HL-60 (cell line): Measurements from ENCODE around the gene NVL.
"Not testable (repeated sequence)": the region's sequence is repeated elsewhere in the genome, so short reads cannot be mapped to it uniquely, and the experiment has no call there.

Experiments
- DNase-seq, 2 experiments: peaks; one replicate each; pipeline ENCODE4 v3.0.0-alpha.2; 2010 to 2020; ENCODE audit warnings: low read depth in 1 of 2, low spot score in 1 of 2
- H3K27ac ChIP-seq: fragments of 250-450 bp; sonication (Bioruptor Pico); replicated peaks from 2 replicates; pipeline ENCODE4 v1.5.1; 2020; ENCODE audit warnings: mild to moderate bottlenecking, moderate library complexity
- H3K27me3 ChIP-seq: fragments of 250-450 bp; sonication (Bioruptor Pico); 2 replicates; pipeline ENCODE4 v1.5.1; 2021; ENCODE audit warnings: mild to moderate bottlenecking, moderate library complexity; ENCODE audit not compliant: insufficient read depth, poor library complexity, severe bottlenecking
- H3K4me3 ChIP-seq: replicated peaks from 2 replicates; pipeline ENCODE4 v1.5.1; 2011; ENCODE audit warnings: mild to moderate bottlenecking, control low read depth, low read length; ENCODE audit not compliant: insufficient read depth
- CTCF ChIP-seq: IDR thresholded peaks from one replicate; pipeline ENCODE4 v1.5.1; 2011; ENCODE audit warnings: low read length, control low read depth, inconsistent platforms; ENCODE audit not compliant: insufficient read depth
- GABPA ChIP-seq: IDR thresholded peaks from 2 replicates; pipeline ENCODE4 v1.6.1; 2012; ENCODE audit warnings: low read depth
- POLR2AphosphoS5 ChIP-seq: IDR thresholded peaks from 2 replicates; pipeline ENCODE4 v1.6.1; 2012; ENCODE audit warnings: low read depth
- REST ChIP-seq: IDR thresholded peaks from 2 replicates; pipeline ENCODE4 v1.6.1; 2012; ENCODE audit warnings: low read depth; ENCODE audit not compliant: insufficient replicate concordance
- SPI1 ChIP-seq: IDR thresholded peaks from 2 replicates; pipeline ENCODE4 v1.6.1; 2012; ENCODE audit warnings: low read depth, mild to moderate bottlenecking, borderline replicate concordance

NVL gene

GRCh38 chr1:224216382-224216781 lies 113.6 kb downstream of the NVL start:
- TF ChIP-seq POLR2AphosphoS5 (no peak), REST (no peak), SPI1 (no peak), CTCF (no peak), GABPA (no peak)
- no peaks in the 10 kb centered on the region for H3K27me3 ChIP-seq
- H3K27ac ChIP-seq: no peak overlapping the region
- DNase-seq: no peak
- no peak overlapping the region for H3K4me3 ChIP-seq

- Histone ChIP-seq H3K4me3 (no peak overlapping the region), H3K27ac (no peak overlapping the region), H3K27me3 (no peaks in the 10 kb centered on the region)
- TF ChIP-seq POLR2AphosphoS5 (no peak), GABPA (no peak), SPI1 (no peak)
- peak in 1 of 2 experiments; percentile 15 for DNase-seq
Measured at GRCh38 chr1:224213438-224214119, 116.4 kb downstream of the NVL start.

DNA sequence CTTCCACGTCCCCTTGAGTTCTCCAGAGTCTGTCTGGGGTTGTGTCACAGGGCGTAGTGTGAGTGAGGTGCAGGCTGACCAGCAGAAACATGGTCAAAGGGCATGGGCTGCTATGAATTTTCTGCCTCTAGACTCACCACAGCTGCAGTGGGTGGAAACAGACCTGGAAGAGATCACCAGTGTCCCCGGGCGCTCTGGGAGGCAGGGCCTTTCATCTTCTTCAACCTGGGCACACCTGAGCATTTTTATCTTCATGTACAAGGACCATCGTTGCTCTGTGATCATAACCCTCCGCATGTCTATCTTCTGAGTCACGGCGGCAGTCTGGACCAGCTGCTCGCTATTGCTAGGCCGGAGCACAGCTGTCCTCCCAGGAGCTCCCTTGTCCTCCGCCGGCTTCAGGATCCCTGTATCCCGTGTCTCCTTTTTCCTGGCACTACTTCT lies 117.3 kb downstream of the NVL start:
- TF ChIP-seq CTCF (no peak), GABPA (no peak), POLR2AphosphoS5 (no peak), REST (no peak), SPI1 (no peak)
- Histone ChIP-seq H3K4me3 (no peak overlapping the region), H3K27me3 (no peaks in the 10 kb centered on the region), H3K27ac (no peak overlapping the region)
- DNase-seq: no peak

- H3K27me3 ChIP-seq: no peaks in the 10 kb centered on the region
- H3K27ac ChIP-seq: no peak overlapping the region
- H3K4me3 ChIP-seq: no peak overlapping the region
- no peak for DNase-seq
- no peak for TF ChIP-seq GABPA
- no peak for TF ChIP-seq POLR2AphosphoS5
- TF ChIP-seq CTCF: no peak
Measured at GRCh38 chr1:224211206-224211962, 118.6 kb downstream of the NVL start.

GRCh38 chr1:224205931-224206538 lies 123.9 kb downstream of the NVL start:
- DNase-seq, H3K4me3 ChIP-seq, H3K27me3 ChIP-seq: not testable (repeated sequence)
- peak overlapping the region; percentile 40; the same call in 1 of the 2 replicates for H3K27ac ChIP-seq
